Brain microvascular endothelial cell (primary cell): ENCODE measurements around the gene KRT23.
A peak's percentile ranks its signal among the peaks of the same experiment; 100 is the strongest.

Experiments
- DNase-seq: peaks from one replicate; pipeline ENCODE4 v3.0.0-alpha.2; 2020
- H3K27ac ChIP-seq: fragments of 250-450 bp; sonication (Bioruptor Pico); 2 replicates; pipeline ENCODE4 v1.5.1; 2020; ENCODE audit warnings: mild to moderate bottlenecking, moderate library complexity
- H3K27me3 ChIP-seq: fragments of 250-450 bp; sonication (Bioruptor Pico); replicated peaks from 2 replicates; pipeline ENCODE4 v1.5.1; 2020; ENCODE audit warnings: mild to moderate bottlenecking
- H3K36me3 ChIP-seq: fragments of 250-450 bp; sonication (Bioruptor Pico); replicated peaks from 2 replicates; pipeline ENCODE4 v1.5.1; 2020; ENCODE audit warnings: mild to moderate bottlenecking
- H3K4me3 ChIP-seq: 2 replicates; pipeline ENCODE4 v1.5.1; 2011; ENCODE audit warnings: low read depth, mild to moderate bottlenecking, control low read depth, low read length, moderate library complexity
- in situ Hi-C: cut with HindIII; loops from 2 replicates; pipeline ENCODE4 v1.10.0; 2017; ENCODE audit warnings: low sequenced_read_pairs, low pct_ligation_motif_present
- TF ChIP-seq, protein P1 (sequence below): IDR thresholded peaks from 2 replicates; pipeline ENCODE4 v1.5.1; 2011; ENCODE audit warnings: low read depth, mild to moderate bottlenecking, moderate library complexity, low read length, control low read depth, inconsistent platforms; ENCODE audit errors: missing control alignments

The KRT23 gene

GRCh38 chr17:40953881-40954280, 16.4 kb upstream of the KRT23 start:
- DNase-seq, result peak; percentile 94
- in situ Hi-C loops, result no loop called here
- TF ChIP-seq, protein P1, sequence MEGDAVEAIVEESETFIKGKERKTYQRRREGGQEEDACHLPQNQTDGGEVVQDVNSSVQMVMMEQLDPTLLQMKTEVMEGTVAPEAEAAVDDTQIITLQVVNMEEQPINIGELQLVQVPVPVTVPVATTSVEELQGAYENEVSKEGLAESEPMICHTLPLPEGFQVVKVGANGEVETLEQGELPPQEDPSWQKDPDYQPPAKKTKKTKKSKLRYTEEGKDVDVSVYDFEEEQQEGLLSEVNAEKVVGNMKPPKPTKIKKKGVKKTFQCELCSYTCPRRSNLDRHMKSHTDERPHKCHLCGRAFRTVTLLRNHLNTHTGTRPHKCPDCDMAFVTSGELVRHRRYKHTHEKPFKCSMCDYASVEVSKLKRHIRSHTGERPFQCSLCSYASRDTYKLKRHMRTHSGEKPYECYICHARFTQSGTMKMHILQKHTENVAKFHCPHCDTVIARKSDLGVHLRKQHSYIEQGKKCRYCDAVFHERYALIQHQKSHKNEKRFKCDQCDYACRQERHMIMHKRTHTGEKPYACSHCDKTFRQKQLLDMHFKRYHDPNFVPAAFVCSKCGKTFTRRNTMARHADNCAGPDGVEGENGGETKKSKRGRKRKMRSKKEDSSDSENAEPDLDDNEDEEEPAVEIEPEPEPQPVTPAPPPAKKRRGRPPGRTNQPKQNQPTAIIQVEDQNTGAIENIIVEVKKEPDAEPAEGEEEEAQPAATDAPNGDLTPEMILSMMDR, result no peak
- H3K27ac ChIP-seq, result peak overlapping the region; percentile 91
- H3K27me3 ChIP-seq, result no peaks in the 10 kb centered on the region
- no peak overlapping the region for H3K4me3 ChIP-seq
- no peaks in the 10 kb centered on the region for H3K36me3 ChIP-seq

- Histone ChIP-seq H3K36me3 (no peaks in the 10 kb centered on the region), H3K27ac (peak overlapping the region; percentile 91), H3K27me3 (no peaks in the 10 kb centered on the region), H3K4me3 (no peak overlapping the region)
- in situ Hi-C loops, result no loop called here
- peak; percentile 84 for DNase-seq
- TF ChIP-seq, protein P1, result no peak
These were observed 15.2 kb upstream of the KRT23 start for GRCh38 chr17:40952661-40953060.

GRCh38 chr17:40952154-40952553, 14.7 kb upstream of the KRT23 start:
- no peak for DNase-seq
- H3K27ac ChIP-seq, result peak overlapping the region; percentile 91
- no peak overlapping the region for H3K4me3 ChIP-seq
- TF ChIP-seq, protein P1, result no peak
- no peaks in the 10 kb centered on the region for H3K27me3 ChIP-seq
- H3K36me3 ChIP-seq, result no peaks in the 10 kb centered on the region
- in situ Hi-C loops, result no loop called here

DNA sequence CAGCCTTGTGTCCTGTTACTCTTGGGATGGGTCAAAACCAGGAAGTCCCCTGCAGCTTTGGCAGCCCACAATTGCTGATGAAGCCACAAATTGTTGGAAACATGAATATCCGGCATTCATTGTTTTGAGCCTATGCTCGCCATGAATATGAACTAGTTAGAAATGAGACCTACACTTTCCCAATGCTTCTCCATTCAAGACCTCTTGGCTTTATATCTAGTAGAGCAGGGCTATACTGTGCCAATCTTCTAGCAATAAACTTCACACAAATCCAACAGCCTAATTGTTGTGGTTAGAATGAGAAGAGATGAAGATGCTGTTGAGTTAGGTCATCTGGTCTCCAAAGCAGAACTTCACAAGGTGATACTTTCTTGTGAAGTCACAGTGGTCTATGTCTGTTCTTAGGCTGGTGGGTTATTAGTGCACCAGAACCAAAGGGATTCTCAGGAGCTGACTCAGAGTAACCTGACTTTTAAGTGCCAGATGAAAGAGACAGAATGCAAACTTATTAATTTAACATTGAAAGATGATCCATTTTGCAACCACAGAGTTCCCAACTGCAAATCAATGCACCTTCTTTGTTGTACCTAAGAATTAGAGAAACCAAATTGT, 13.7 kb upstream of the KRT23 start:
- TF ChIP-seq, protein P1, result no peak
- Histone ChIP-seq H3K4me3 (no peak overlapping the region), H3K36me3 (no peaks in the 10 kb centered on the region), H3K27ac (no peak overlapping the region), H3K27me3 (no peaks in the 10 kb centered on the region)
- in situ Hi-C loops, result no loop called here
- DNase-seq, result no peak

GRCh38 chr17:40950176-40950575, 12.7 kb upstream of the KRT23 start:
- H3K4me3 ChIP-seq, result no peak overlapping the region
- TF ChIP-seq, protein P1, result no peak

GRCh38 chr17:40949418-40949817, 12.0 kb upstream of the KRT23 start:
- Histone ChIP-seq H3K4me3 (no peak overlapping the region), H3K36me3 (no peaks in the 10 kb centered on the region), H3K27ac (no peak overlapping the region), H3K27me3 (no peaks in the 10 kb centered on the region)
- TF ChIP-seq, protein P1, result no peak
- in situ Hi-C loops, result no loop called here
- no peak for DNase-seq

More at GRCh38 chr17:40950176-40950575, 12.7 kb upstream of the KRT23 start:
- no peak for DNase-seq
- in situ Hi-C loops, result no loop called here
- H3K36me3 ChIP-seq, result no peaks in the 10 kb centered on the region
- H3K27me3 ChIP-seq, result no peaks in the 10 kb centered on the region
- no peak overlapping the region for H3K27ac ChIP-seq
